Osteocyte (in vitro differentiated cells): ENCODE data around the gene TMEM106C. TPM values are rescaled to one million over a fixed set of nuclear protein-coding genes. Genes with fewer than 3 reads are reported as not detected.

ENCODE experiments used
- DNase-seq: peaks from one replicate; pipeline ENCODE4 v3.0.0; 2021; ENCODE audit warnings: mixed read lengths; ENCODE audit not compliant: unreplicated experiment; ENCODE audit errors: extremely low spot score
- H3K27ac Mint-ChIP-seq: one replicate; pipeline ENCODE4 v1.8.0; 2021; ENCODE audit warnings: mild to moderate bottlenecking, mixed read lengths; ENCODE audit not compliant: unreplicated experiment
- H3K27me3 Mint-ChIP-seq: one replicate; pipeline ENCODE4 v1.8.0; 2021; ENCODE audit warnings: mixed read lengths; ENCODE audit not compliant: unreplicated experiment
- H3K36me3 Mint-ChIP-seq: one replicate; pipeline ENCODE4 v1.8.0; 2021; ENCODE audit warnings: mixed read lengths; ENCODE audit not compliant: unreplicated experiment
- H3K4me1 Mint-ChIP-seq: one replicate; pipeline ENCODE4 v1.8.0; 2021; ENCODE audit warnings: mixed read lengths; ENCODE audit not compliant: unreplicated experiment
- H3K4me3 Mint-ChIP-seq: one replicate; pipeline ENCODE4 v1.8.0; 2021; ENCODE audit warnings: mild to moderate bottlenecking, moderate library complexity, mixed read lengths; ENCODE audit not compliant: unreplicated experiment
- H3K9me3 Mint-ChIP-seq: one replicate; pipeline ENCODE4 v1.8.0; 2021; ENCODE audit warnings: mixed read lengths; ENCODE audit not compliant: unreplicated experiment
- total RNA-seq: library from RNA; stranded (reverse); gene quantifications from 2 replicates; pipeline ENCODE4 v1.2.1, GENCODE V29; 2021
- TF ChIP-seq, protein P1 (sequence below): fragments of 200-600 bp; sonication (generic); IDR thresholded peaks from 2 replicates; pipeline ENCODE4 v1.5.0; 2021; ENCODE audit warnings: antibody characterized with exemption, mild to moderate bottlenecking, moderate library complexity

Gene TMEM106C
- total RNA-seq, 1 donor from 2014 or later: 53.2 TPM

DNA sequence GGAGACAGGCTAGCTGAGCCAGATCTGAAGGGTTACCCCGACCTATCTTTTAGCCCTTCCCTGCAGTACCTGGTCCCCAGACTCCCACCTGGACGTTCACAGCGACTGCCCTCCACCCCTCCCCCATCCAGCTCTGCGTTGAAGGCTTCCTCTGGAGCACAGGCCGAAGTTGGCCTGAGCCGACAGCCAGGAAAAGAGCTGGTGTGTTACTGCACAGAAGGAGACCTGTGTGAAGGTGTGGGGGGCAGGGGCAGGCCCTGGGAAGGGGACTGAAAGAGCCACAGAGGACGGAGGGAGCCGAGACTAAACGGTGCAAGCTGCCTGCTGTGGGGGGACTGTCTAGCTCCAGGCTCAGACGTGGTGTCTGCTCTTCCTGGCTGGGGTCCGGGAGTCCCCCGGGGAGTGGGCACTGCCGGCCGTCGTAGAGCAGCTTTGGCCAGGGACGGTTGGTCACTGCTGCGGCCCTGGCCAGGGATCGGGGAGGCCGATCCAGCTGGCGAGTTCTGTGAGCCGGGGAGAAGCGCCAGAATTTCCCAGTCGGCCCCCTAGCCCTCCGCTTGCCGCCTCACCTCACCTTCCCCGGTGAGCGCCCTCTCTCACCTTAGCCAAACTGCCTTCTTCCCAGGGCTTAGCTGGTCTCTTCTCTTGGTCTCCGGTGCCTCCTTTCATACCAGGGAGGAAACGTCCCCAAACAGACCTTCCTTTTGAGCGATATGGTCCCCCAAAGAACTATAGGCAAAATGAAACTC lies 41.8 kb downstream of the TMEM106C start:
- H3K27me3 Mint-ChIP-seq: peaks cover 78% of the 10 kb centered on the region
- TF ChIP-seq, protein P1, sequence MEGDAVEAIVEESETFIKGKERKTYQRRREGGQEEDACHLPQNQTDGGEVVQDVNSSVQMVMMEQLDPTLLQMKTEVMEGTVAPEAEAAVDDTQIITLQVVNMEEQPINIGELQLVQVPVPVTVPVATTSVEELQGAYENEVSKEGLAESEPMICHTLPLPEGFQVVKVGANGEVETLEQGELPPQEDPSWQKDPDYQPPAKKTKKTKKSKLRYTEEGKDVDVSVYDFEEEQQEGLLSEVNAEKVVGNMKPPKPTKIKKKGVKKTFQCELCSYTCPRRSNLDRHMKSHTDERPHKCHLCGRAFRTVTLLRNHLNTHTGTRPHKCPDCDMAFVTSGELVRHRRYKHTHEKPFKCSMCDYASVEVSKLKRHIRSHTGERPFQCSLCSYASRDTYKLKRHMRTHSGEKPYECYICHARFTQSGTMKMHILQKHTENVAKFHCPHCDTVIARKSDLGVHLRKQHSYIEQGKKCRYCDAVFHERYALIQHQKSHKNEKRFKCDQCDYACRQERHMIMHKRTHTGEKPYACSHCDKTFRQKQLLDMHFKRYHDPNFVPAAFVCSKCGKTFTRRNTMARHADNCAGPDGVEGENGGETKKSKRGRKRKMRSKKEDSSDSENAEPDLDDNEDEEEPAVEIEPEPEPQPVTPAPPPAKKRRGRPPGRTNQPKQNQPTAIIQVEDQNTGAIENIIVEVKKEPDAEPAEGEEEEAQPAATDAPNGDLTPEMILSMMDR: no peak
- DNase-seq: no peak
- peak overlapping the region; percentile 46 for H3K4me3 Mint-ChIP-seq
- no peaks in the 10 kb centered on the region for H3K9me3 Mint-ChIP-seq
- H3K4me1 Mint-ChIP-seq: peaks cover 37% of the 10 kb centered on the region
- H3K36me3 Mint-ChIP-seq: peaks cover 1% of the 10 kb centered on the region
- no peak overlapping the region for H3K27ac Mint-ChIP-seq

DNA sequence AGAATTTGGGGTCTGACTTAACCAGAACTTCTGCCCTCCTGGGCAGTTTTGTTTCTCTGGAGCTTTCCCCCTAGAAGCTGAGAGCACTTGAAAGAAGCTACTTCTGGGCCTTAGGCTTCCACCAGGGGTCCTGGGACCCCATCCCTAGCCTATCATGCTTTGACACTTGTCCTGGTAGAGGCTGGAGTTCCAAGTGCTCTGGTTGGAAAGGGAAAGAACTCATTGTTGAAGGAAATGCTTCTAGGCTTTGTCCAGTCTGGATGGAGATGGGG lies 42.3 kb downstream of the TMEM106C start:
- Mint-ChIP-seq H3K27ac (no peak overlapping the region), H3K36me3 (peaks cover 1% of the 10 kb centered on the region), H3K27me3 (peaks cover 78% of the 10 kb centered on the region), H3K4me3 (peak overlapping the region; percentile 46), H3K4me1 (peaks cover 37% of the 10 kb centered on the region), H3K9me3 (no peaks in the 10 kb centered on the region)
- TF ChIP-seq, protein P1: no peak
- no peak for DNase-seq

DNA sequence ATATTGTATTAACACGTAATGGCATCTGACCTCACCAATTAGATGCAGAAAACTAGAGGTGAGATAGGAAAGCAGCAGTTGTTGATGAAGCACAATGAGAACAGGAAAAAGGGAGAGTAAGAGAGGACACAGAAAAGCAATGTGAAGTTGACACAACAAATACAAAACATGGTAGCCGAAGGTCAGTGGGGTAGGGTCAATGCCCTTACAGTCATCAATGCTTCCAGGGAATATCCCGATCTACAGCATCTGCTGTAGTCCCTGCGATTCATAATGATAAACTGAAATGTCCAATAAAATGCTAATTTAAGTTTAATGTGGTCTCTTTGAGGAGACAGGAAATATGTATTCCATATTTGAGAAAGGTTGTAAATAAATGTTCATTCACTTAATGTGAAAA lies 43.8 kb downstream of the TMEM106C start:
- H3K36me3 Mint-ChIP-seq: peaks cover 1% of the 10 kb centered on the region
- H3K4me3 Mint-ChIP-seq: no peak overlapping the region
- no peak overlapping the region for H3K27ac Mint-ChIP-seq
- H3K27me3 Mint-ChIP-seq: peaks cover 86% of the 10 kb centered on the region
- TF ChIP-seq, protein P1: no peak
- H3K9me3 Mint-ChIP-seq: no peaks in the 10 kb centered on the region
- H3K4me1 Mint-ChIP-seq: peaks cover 24% of the 10 kb centered on the region
- no peak for DNase-seq

DNA sequence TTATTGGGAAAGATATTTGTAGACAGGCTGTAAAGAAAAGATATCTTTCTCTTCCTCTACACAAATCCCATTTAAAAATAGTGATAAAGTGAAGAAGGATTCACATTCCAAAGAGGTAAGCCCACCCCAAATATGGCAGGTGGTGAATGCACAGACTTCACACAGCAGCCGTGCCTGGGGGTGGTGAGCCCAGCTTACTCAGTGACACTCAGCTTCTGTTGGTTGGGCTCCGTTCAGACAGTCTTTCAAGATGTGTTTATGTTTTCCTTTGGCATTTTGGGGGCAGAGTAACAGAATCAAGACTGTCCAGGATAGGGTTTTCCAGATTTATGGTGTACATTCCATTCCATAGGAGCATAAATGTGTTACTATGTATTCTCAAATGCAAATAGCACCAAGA lies 45.0 kb downstream of the TMEM106C start:
- Mint-ChIP-seq H3K4me3 (no peak overlapping the region), H3K27me3 (peaks cover 86% of the 10 kb centered on the region), H3K36me3 (peaks cover 1% of the 10 kb centered on the region), H3K9me3 (no peaks in the 10 kb centered on the region), H3K27ac (no peak overlapping the region), H3K4me1 (peaks cover 12% of the 10 kb centered on the region)
- DNase-seq: no peak
- TF ChIP-seq, protein P1: no peak

DNA sequence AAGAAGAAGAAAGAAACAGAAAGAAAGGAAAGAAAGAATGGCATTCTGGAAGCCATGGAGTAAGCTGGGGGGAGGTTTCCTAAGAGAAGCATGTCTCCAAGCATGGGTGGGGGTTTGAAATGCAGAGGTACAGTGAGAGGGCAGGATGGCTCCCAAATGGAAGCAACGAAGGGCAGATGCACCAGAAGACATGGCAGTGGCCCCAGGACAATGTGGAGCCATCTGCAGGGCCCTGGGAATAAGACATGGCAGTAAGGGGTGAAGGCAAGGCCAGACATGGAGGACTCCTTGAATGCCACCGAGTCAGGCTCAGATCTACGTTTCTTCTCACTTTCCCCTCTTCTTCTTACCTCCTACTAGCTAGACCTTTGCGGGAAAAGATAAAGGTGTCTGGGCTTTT lies 45.6 kb downstream of the TMEM106C start:
- DNase-seq: no peak
- Mint-ChIP-seq H3K9me3 (no peaks in the 10 kb centered on the region), H3K27ac (no peak overlapping the region), H3K4me3 (no peak overlapping the region), H3K4me1 (peaks cover 6% of the 10 kb centered on the region), H3K27me3 (peaks cover 85% of the 10 kb centered on the region), H3K36me3 (peaks cover 1% of the 10 kb centered on the region)
- TF ChIP-seq, protein P1: no peak
